Kidney epithelial cell (primary cell): ENCODE data around the gene CPA4. TPM values are rescaled to one million over a fixed set of nuclear protein-coding genes. Genes with fewer than 3 reads are reported as not detected.

ENCODE experiments used
- DNase-seq: peaks from one replicate; pipeline ENCODE4 v3.0.0-alpha.2; 2010; ENCODE audit warnings: low read depth
- H3K27me3 ChIP-seq: 2 replicates; pipeline ENCODE4 v1.6.0; 2011; ENCODE audit warnings: low read length; ENCODE audit not compliant: control insufficient read depth, insufficient read depth
- H3K36me3 ChIP-seq: 2 replicates; pipeline ENCODE4 v1.5.1; 2011; ENCODE audit warnings: low read length; ENCODE audit not compliant: control insufficient read depth, insufficient read depth
- H3K4me3 ChIP-seq: 2 replicates; pipeline ENCODE4 v1.5.1; 2011; ENCODE audit warnings: low read depth, mild to moderate bottlenecking, control low read depth, low read length
- CTCF ChIP-seq: IDR thresholded peaks from 2 replicates; pipeline ENCODE4 v1.5.1; 2011; ENCODE audit warnings: mild to moderate bottlenecking, moderate library complexity, low read length, control low read depth, inconsistent platforms; ENCODE audit not compliant: insufficient read depth, poor library complexity, severe bottlenecking
- total RNA-seq: library from RNA; depleted of rRNA; stranded (reverse); fragments of >200 nt; gene quantifications from 2 replicates; pipeline ENCODE4 v1.2.3, GENCODE V29; 2015

The CPA4 gene
- total RNA-seq, 1 donor from 2014 or later = 0.25 TPM

- no peak for DNase-seq
- Histone ChIP-seq H3K4me3 (no peak overlapping the region), H3K27me3 (no peaks in the 10 kb centered on the region), H3K36me3 (no peaks in the 10 kb centered on the region)
- peak; percentile 60 for TF ChIP-seq CTCF
Observed at GRCh38 chr7:130277763-130278643, 15.0 kb upstream of the CPA4 start.

- DNase-seq = no peak
- TF ChIP-seq CTCF = no peak
- Histone ChIP-seq H3K27me3 (no peaks in the 10 kb centered on the region), H3K4me3 (no peak overlapping the region), H3K36me3 (no peaks in the 10 kb centered on the region)
Observed at GRCh38 chr7:130278860-130279259, 14.1 kb upstream of the CPA4 start.

DNA sequence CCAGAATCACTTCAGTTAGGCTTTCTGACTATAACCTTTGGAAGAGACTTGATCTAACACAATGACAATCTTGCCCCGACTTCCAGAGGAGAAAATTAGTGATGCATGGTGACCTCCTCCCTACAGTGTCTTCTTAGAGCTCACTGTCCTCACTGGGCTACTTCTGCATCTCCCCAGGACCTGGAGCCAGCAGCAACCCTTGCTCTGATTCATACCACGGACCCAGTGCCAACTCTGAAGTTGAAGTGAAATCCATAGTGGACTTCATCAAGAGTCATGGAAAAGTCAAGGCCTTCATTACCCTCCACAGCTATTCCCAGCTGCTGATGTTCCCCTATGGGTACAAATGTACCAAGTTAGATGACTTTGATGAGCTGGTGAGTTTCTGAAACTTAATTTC is 13.7 kb upstream of the CPA4 start:
- H3K27me3 ChIP-seq = no peaks in the 10 kb centered on the region
- TF ChIP-seq CTCF = no peak
- DNase-seq = no peak
- no peak overlapping the region for H3K4me3 ChIP-seq
- no peaks in the 10 kb centered on the region for H3K36me3 ChIP-seq

DNA sequence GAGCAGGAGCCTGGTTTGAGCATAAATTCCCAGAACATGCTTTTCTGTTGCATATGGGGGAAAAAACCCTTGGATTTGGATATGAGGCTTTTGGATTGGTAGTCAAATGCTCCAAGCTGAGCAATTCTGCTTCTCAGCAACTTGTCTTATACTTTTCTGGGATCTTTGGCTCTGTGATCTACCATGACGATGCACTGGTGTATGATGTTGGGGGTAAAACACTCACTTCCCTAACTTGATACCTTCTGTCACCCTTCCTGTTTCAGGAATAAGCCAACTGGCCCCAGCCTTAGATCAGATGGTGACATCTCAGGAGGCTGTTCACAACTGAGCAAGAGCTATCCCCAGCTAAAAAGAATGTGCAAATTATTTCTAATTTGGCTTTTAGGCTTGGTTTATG is 13.1 kb upstream of the CPA4 start:
- Histone ChIP-seq H3K4me3 (no peak overlapping the region), H3K27me3 (no peaks in the 10 kb centered on the region), H3K36me3 (no peaks in the 10 kb centered on the region)
- TF ChIP-seq CTCF = no peak
- no peak for DNase-seq

DNA sequence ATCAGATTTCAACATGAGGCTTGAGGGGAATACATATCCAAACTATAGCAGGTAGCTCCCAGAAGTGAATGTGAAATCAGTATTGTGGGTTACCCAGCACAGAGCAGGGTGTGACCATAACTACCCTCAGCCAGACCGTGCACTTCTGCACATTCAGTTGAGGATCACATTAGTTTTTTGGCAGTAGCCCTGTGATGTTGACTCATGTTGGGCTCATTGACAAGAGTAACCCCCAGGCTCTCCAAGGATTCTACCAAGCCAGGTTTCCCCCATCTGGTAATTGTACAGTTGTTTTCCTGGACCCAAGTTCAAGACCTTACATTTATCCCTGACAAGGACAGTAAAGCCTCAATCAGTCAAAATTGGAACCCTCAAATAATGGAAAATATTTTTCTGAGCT is 11.7 kb upstream of the CPA4 start:
- TF ChIP-seq CTCF = no peak
- DNase-seq = no peak
- Histone ChIP-seq H3K4me3 (no peak overlapping the region), H3K27me3 (no peaks in the 10 kb centered on the region), H3K36me3 (no peaks in the 10 kb centered on the region)

GRCh38 chr7:130286881-130287280 is 6.1 kb upstream of the CPA4 start:
- no peak for TF ChIP-seq CTCF
- no peak overlapping the region for H3K4me3 ChIP-seq
- no peaks in the 10 kb centered on the region for H3K27me3 ChIP-seq
- no peak for DNase-seq
- no peaks in the 10 kb centered on the region for H3K36me3 ChIP-seq
